Measurements from ENCODE around the gene IRX4.
"Not testable (repeated sequence)": the region's sequence is repeated elsewhere in the genome, so short reads cannot be mapped to it uniquely, and the experiment has no call there.

The IRX4 gene

GRCh38 chr5:1877103-1878049 is 5.3 kb downstream of the IRX4 start:
- no peak for DNase-seq

- no peak for DNase-seq
These were observed 6.1 kb downstream of the IRX4 start for GRCh38 chr5:1876660-1877064.

GRCh38 chr5:1875843-1876659 is 6.7 kb downstream of the IRX4 start:
- no peak for DNase-seq

GRCh38 chr5:1875281-1875842 is 7.4 kb downstream of the IRX4 start:
- DNase-seq, result no peak

GRCh38 chr5:1874771-1875220 is 7.9 kb downstream of the IRX4 start:
- no peak for DNase-seq

GRCh38 chr5:1874348-1874747 is 8.4 kb downstream of the IRX4 start:
- DNase-seq, result no peak

GRCh38 chr5:1873243-1873959 is 9.3 kb downstream of the IRX4 start:
- no peak for DNase-seq

GRCh38 chr5:1871441-1871840 is 11.3 kb downstream of the IRX4 start:
- no peak for DNase-seq

- DNase-seq, result not testable (repeated sequence)
These were observed 12.1 kb downstream of the IRX4 start for GRCh38 chr5:1870435-1871272.

- DNase-seq, result no peak
These were observed 13.7 kb downstream of the IRX4 start for GRCh38 chr5:1868886-1869475.

- DNase-seq, result no peak
These were observed 14.9 kb downstream of the IRX4 start for GRCh38 chr5:1867815-1868143.

GRCh38 chr5:1867114-1867814 is 15.5 kb downstream of the IRX4 start:
- no peak for DNase-seq

GRCh38 chr5:1865948-1866347 is 16.8 kb downstream of the IRX4 start:
- no peak for DNase-seq

- DNase-seq, result no peak
These were observed 17.2 kb downstream of the IRX4 start for GRCh38 chr5:1865486-1865885.

GRCh38 chr5:1864896-1865440 is 17.8 kb downstream of the IRX4 start:
- no peak for DNase-seq

GRCh38 chr5:1860949-1861348 is 21.8 kb downstream of the IRX4 start:
- no peak for DNase-seq

GRCh38 chr5:1860021-1860610 is 22.6 kb downstream of the IRX4 start:
- no peak for DNase-seq

GRCh38 chr5:1859099-1859498 is 23.6 kb downstream of the IRX4 start:
- DNase-seq, result no peak

- DNase-seq, result no peak
These were observed 24.3 kb downstream of the IRX4 start for GRCh38 chr5:1858436-1858835.

GRCh38 chr5:1857256-1857600 is 25.5 kb downstream of the IRX4 start:
- no peak for DNase-seq
